Loucy (cell line): ENCODE data around the gene SDK1.

Experiments used
- H2AFZ ChIP-seq: fragments of 200-600 bp; sonication (generic); 2 replicates; pipeline ENCODE4 v1.6.0; 2016; ENCODE audit warnings: antibody characterized with exemption, mild to moderate bottlenecking, low read length, moderate library complexity
- H3F3A ChIP-seq: fragments of 200-600 bp; 2 replicates; pipeline ENCODE4 v1.6.0; 2016; ENCODE audit warnings: antibody characterized with exemption, low read depth, mild to moderate bottlenecking
- H3K27me3 ChIP-seq: fragments of 200-600 bp; sonication (generic); 2 replicates; pipeline ENCODE4 v1.6.1; 2014; ENCODE audit warnings: low read length, mild to moderate bottlenecking; ENCODE audit not compliant: insufficient read depth, poor library complexity, severe bottlenecking
- H3K36me3 ChIP-seq: fragments of 200-600 bp; sonication (generic); 2 replicates; pipeline ENCODE4 v1.6.1; 2016; ENCODE audit warnings: low read length; ENCODE audit not compliant: insufficient read depth
- H3K4me1 ChIP-seq: fragments of 200-600 bp; sonication (generic); 2 replicates; pipeline ENCODE4 v1.5.1; 2014; ENCODE audit warnings: low read length, mild to moderate bottlenecking; ENCODE audit not compliant: insufficient read depth, poor library complexity, severe bottlenecking
- H3K4me2 ChIP-seq: fragments of 200-600 bp; sonication (generic); 2 replicates; pipeline ENCODE4 v1.6.0; 2014; ENCODE audit warnings: antibody characterized with exemption, low read length, low read depth, mild to moderate bottlenecking; ENCODE audit not compliant: poor library complexity, severe bottlenecking
- H3K4me3 ChIP-seq: fragments of 200-600 bp; sonication (generic); 2 replicates; pipeline ENCODE4 v1.5.1; 2014; ENCODE audit warnings: low read length, mild to moderate bottlenecking, mixed read lengths; ENCODE audit not compliant: poor library complexity, severe bottlenecking
- H3K79me2 ChIP-seq: fragments of 200-600 bp; sonication (generic); 2 replicates; pipeline ENCODE4 v1.6.1; 2014; ENCODE audit warnings: low read length; ENCODE audit not compliant: insufficient read depth
- H3K9ac ChIP-seq: fragments of 200-600 bp; sonication (generic); 2 replicates; pipeline ENCODE4 v1.6.0; 2014; ENCODE audit warnings: mild to moderate bottlenecking, low read depth, low read length, moderate library complexity; ENCODE audit not compliant: poor library complexity, severe bottlenecking
- H3K9me2 ChIP-seq: fragments of 200-600 bp; sonication (generic); replicated peaks from 2 replicates; pipeline ENCODE4 v1.6.1; 2016; ENCODE audit warnings: low read depth, low read length, mixed read lengths
- H3K9me3 ChIP-seq: fragments of 200-600 bp; sonication (generic); 2 replicates; pipeline ENCODE4 v1.6.1; 2014; ENCODE audit warnings: mild to moderate bottlenecking, antibody characterized with exemption, low read length, low read depth; ENCODE audit not compliant: insufficient read depth
- H4K20me1 ChIP-seq: fragments of 200-600 bp; sonication (generic); 2 replicates; pipeline ENCODE4 v1.6.0; 2014; ENCODE audit warnings: antibody characterized with exemption, low read length, mild to moderate bottlenecking; ENCODE audit not compliant: insufficient read depth, poor library complexity, severe bottlenecking
- EZH2phosphoT487 ChIP-seq: fragments of 200-600 bp; IDR thresholded peaks from 2 replicates; pipeline ENCODE4 v1.6.1; 2018; ENCODE audit warnings: antibody characterized with exemption, mild to moderate bottlenecking, moderate library complexity, borderline replicate concordance
- TF ChIP-seq, protein P1 (sequence below): fragments of 200-600 bp; sonication (generic); conservative IDR thresholded peaks from 2 replicates; pipeline ENCODE4 v1.5.1; 2014; ENCODE audit warnings: mild to moderate bottlenecking, antibody characterized with exemption, low read length

Gene SDK1

DNA sequence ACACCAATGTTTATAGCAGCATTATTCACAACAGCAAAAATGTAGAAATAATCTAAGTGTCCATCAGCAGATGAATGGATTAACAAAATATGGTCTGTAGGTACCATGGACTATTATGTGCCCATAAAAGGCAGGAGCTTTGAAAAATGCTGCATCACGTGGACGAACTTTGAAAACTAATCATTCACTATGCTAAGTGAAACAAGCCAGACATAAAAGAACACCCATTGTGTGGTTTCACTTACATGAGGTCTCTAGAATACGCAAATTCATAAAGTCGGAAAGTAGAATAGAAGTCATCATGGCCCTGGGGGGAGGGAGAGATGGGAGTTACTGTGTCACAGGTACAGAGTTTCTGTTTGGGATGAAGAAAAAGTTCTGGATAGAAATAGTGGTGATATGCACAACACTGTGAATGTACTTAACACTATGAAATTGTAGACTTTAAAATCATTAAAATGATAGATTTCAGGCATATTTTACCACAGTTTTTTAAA, 377.3 kb downstream of the SDK1 start:
- H3K36me3 ChIP-seq: no peaks in the 10 kb centered on the region
- H2AFZ ChIP-seq: no peak overlapping the region
- H3K27me3 ChIP-seq: no peaks in the 10 kb centered on the region
- H3K79me2 ChIP-seq: no peaks in the 10 kb centered on the region
- H3K9me3 ChIP-seq: no peaks in the 10 kb centered on the region
- H3K4me3 ChIP-seq: no peak overlapping the region
- TF ChIP-seq, protein P1, sequence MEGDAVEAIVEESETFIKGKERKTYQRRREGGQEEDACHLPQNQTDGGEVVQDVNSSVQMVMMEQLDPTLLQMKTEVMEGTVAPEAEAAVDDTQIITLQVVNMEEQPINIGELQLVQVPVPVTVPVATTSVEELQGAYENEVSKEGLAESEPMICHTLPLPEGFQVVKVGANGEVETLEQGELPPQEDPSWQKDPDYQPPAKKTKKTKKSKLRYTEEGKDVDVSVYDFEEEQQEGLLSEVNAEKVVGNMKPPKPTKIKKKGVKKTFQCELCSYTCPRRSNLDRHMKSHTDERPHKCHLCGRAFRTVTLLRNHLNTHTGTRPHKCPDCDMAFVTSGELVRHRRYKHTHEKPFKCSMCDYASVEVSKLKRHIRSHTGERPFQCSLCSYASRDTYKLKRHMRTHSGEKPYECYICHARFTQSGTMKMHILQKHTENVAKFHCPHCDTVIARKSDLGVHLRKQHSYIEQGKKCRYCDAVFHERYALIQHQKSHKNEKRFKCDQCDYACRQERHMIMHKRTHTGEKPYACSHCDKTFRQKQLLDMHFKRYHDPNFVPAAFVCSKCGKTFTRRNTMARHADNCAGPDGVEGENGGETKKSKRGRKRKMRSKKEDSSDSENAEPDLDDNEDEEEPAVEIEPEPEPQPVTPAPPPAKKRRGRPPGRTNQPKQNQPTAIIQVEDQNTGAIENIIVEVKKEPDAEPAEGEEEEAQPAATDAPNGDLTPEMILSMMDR: no peak
- TF ChIP-seq EZH2phosphoT487: no peak
- H3F3A ChIP-seq: no peaks in the 10 kb centered on the region
- no peaks in the 10 kb centered on the region for H4K20me1 ChIP-seq
- no peaks in the 10 kb centered on the region for H3K4me1 ChIP-seq
- no peak overlapping the region for H3K4me2 ChIP-seq
- 0 out of 2 replicates have a peak, but pooled peaks cover 3% of the 10 kb centered on the region for H3K9me2 ChIP-seq
- H3K9ac ChIP-seq: no peak overlapping the region

GRCh38 chr7:3682028-3682710, 381.1 kb downstream of the SDK1 start:
- Histone ChIP-seq H3K27me3 (no peaks in the 10 kb centered on the region), H3K4me1 (no peaks in the 10 kb centered on the region), H3K4me2 (no peak overlapping the region), H3K4me3 (no peak overlapping the region), H3K36me3 (no peaks in the 10 kb centered on the region), H3K79me2 (no peaks in the 10 kb centered on the region), H3K9ac (no peak overlapping the region), H2AFZ (no peak overlapping the region), H3K9me2 (0 out of 2 replicates have a peak, but pooled peaks cover 3% of the 10 kb centered on the region), H3K9me3 (no peaks in the 10 kb centered on the region), H4K20me1 (no peaks in the 10 kb centered on the region), H3F3A (no peaks in the 10 kb centered on the region)
- TF ChIP-seq, protein P1: no peak
- no peak for TF ChIP-seq EZH2phosphoT487

GRCh38 chr7:3683546-3684539, 382.8 kb downstream of the SDK1 start:
- Histone ChIP-seq H3K79me2 (no peaks in the 10 kb centered on the region), H3K9ac (no peak overlapping the region), H3F3A (no peaks in the 10 kb centered on the region), H2AFZ (no peak overlapping the region), H3K27me3 (no peaks in the 10 kb centered on the region), H3K36me3 (no peaks in the 10 kb centered on the region), H4K20me1 (no peaks in the 10 kb centered on the region), H3K9me3 (no peaks in the 10 kb centered on the region), H3K4me1 (no peaks in the 10 kb centered on the region), H3K4me3 (no peak overlapping the region), H3K4me2 (no peak overlapping the region), H3K9me2 (0 out of 2 replicates have a peak, but pooled peaks cover 3% of the 10 kb centered on the region)
- TF ChIP-seq EZH2phosphoT487: no peak
- TF ChIP-seq, protein P1: no peak
